Prostate gland (tissue), 2 donors: ENCODE data around the gene PLA2G5. TPM values are rescaled to one million over a fixed set of nuclear protein-coding genes. Genes with fewer than 3 reads are reported as not detected.

Experiments used
- DNase-seq: peaks from one replicate; pipeline ENCODE4 v3.0.0-alpha.2; 2019; ENCODE audit warnings: low spot score
- H3K27ac ChIP-seq, 2 donors: fragments of 200-600 bp; sonication (generic); 2 replicates each; pipeline ENCODE4 v1.5.1; 2017 to 2019
- H3K27me3 ChIP-seq: fragments of 200-600 bp; sonication (generic); replicated peaks from 2 replicates; pipeline ENCODE4 v1.5.1; 2019; ENCODE audit not compliant: insufficient read depth
- H3K36me3 ChIP-seq, 2 donors: fragments of 200-600 bp; sonication (generic); 1 replicate in 1 of 2; 2 replicates in 1 of 2; pipeline versions ENCODE4 v1.5.1 to v1.8.1; 2017 to 2019
- H3K4me1 ChIP-seq: fragments of 200-600 bp; sonication (generic); replicated peaks from 2 replicates; pipeline ENCODE4 v1.5.1; 2019
- H3K4me3 ChIP-seq, 2 donors: fragments of 200-600 bp; sonication (generic); 2 replicates each; pipeline ENCODE4 v1.5.1; 2017 to 2019
- H3K9me3 ChIP-seq: fragments of 200-600 bp; sonication (generic); 2 replicates; pipeline ENCODE4 v1.5.1; 2017
- CTCF ChIP-seq, 4 experiments: fragments of 200-600 bp in 2 of 4; fragments of 450-650 bp in 2 of 4; sonication (generic) in 2 of 4; IDR thresholded peaks; 1 replicate in 3 of 4; 2 replicates in 1 of 4; pipeline ENCODE4 v1.5.1; 2016 to 2019; ENCODE audit warnings: antibody characterized with exemption in 4 of 4, mild to moderate bottlenecking in 2 of 4, moderate library complexity in 2 of 4
- POLR2A ChIP-seq: fragments of 450-650 bp; IDR thresholded peaks from one replicate; pipeline ENCODE4 v1.6.1; 2016; ENCODE audit warnings: antibody characterized with exemption, mild to moderate bottlenecking
- POLR2AphosphoS5 ChIP-seq: sonication (generic); formaldehyde crosslinking; IDR thresholded peaks from one replicate; pipeline ENCODE4 v1.6.1; 2017; ENCODE audit warnings: antibody characterized with exemption
- WGBS: methylation state at CpG from one replicate; pipeline ENCODE4 v1.1.5; 2018; 5-methylcytosine and 5-hydroxymethylcytosine counted together
- intact Hi-C: fragments of 100-400 bp; cut with DNase I; formaldehyde crosslinking; loops from one replicate; pipeline ENCODE4 v1.14.2; 2022
- total RNA-seq, 2 donors: library from RNA; depleted of rRNA; stranded (reverse); fragments of >200 nt; gene quantifications; one replicate each; pipeline ENCODE4 v1.1.0, GENCODE V29; 2016

PLA2G5 gene
- total RNA-seq, 2 donors from 2014 or later, result 8.7 to 23.2 TPM

GRCh38 chr1:20120796-20121195, 50.8 kb downstream of the PLA2G5 start:
- H3K4me1 ChIP-seq, result no peaks in the 10 kb centered on the region

GRCh38 chr1:20123722-20124455, 53.9 kb downstream of the PLA2G5 start:
- no peak overlapping the region for H3K27ac ChIP-seq
- H3K4me3 ChIP-seq, result no peak overlapping the region
- no peaks in the 10 kb centered on the region for H3K4me1 ChIP-seq
- no peaks in the 10 kb centered on the region for H3K9me3 ChIP-seq
- intact Hi-C loops, result no loop called here
- WGBS, result 75% methylated on average over 10 of the region's 10 CpGs
- no peak for TF ChIP-seq POLR2AphosphoS5
- TF ChIP-seq POLR2A, result no peak
- TF ChIP-seq CTCF (IDR thresholded peaks at IDR 0.05), result no peak
- H3K36me3 ChIP-seq, result no peaks in the 10 kb centered on the region
- no peak for DNase-seq
- no peaks in the 10 kb centered on the region for H3K27me3 ChIP-seq

More at GRCh38 chr1:20120796-20121195, 50.8 kb downstream of the PLA2G5 start:
- TF ChIP-seq POLR2A (no peak), CTCF (IDR thresholded peaks at IDR 0.05) (no peak), POLR2AphosphoS5 (no peak)
- WGBS, result 94% methylated on average over 4 of the region's 4 CpGs
- H3K4me3 ChIP-seq, result no peak overlapping the region
- H3K27ac ChIP-seq, result no peak overlapping the region
- H3K9me3 ChIP-seq, result no peaks in the 10 kb centered on the region
- H3K27me3 ChIP-seq, result no peaks in the 10 kb centered on the region
- no peaks in the 10 kb centered on the region for H3K36me3 ChIP-seq
- intact Hi-C loops, result no loop called here
- DNase-seq, result no peak

- peak; percentile 37 for DNase-seq
- Histone ChIP-seq H3K4me1 (no peaks in the 10 kb centered on the region), H3K27ac (no peak overlapping the region), H3K27me3 (no peaks in the 10 kb centered on the region), H3K9me3 (no peaks in the 10 kb centered on the region), H3K4me3 (no peak overlapping the region), H3K36me3 (no peaks in the 10 kb centered on the region)
- intact Hi-C loops, result no loop called here
- WGBS, result 45% methylated on average over 7 of the region's 7 CpGs
- TF ChIP-seq POLR2AphosphoS5, result no peak
- TF ChIP-seq CTCF (IDR thresholded peaks at IDR 0.05), result no peak
- no peak for TF ChIP-seq POLR2A
Measured at GRCh38 chr1:20124456-20125057, 54.6 kb downstream of the PLA2G5 start.

- Histone ChIP-seq H3K27ac (no peak overlapping the region), H3K27me3 (no peaks in the 10 kb centered on the region), H3K36me3 (no peaks in the 10 kb centered on the region), H3K4me3 (no peak overlapping the region), H3K4me1 (no peaks in the 10 kb centered on the region), H3K9me3 (no peaks in the 10 kb centered on the region)
- intact Hi-C loops, result no loop called here
- no peak for DNase-seq
- 65% methylated on average over 10 of the region's 10 CpGs for WGBS
- no peak for TF ChIP-seq POLR2A
- no peak for TF ChIP-seq POLR2AphosphoS5
- TF ChIP-seq CTCF (IDR thresholded peaks at IDR 0.05), result no peak
Measured at GRCh38 chr1:20125100-20125499, 55.1 kb downstream of the PLA2G5 start.
